CD4-positive, CD25-positive, alpha-beta regulatory T cell (primary cell): Measurements from ENCODE around the gene TXNIP. TPM values are rescaled to one million over a fixed set of nuclear protein-coding genes. Genes with fewer than 3 reads are reported as not detected.

Experiments
- ATAC-seq, 2 donors: fragments of 150-1000 bp; cut with Tn5 transposase; one replicate each; pipeline ENCODE4 v1.10.0; 2021; ENCODE audit warnings: low read depth in 2 of 2, moderate number of reproducible peaks in 2 of 2, moderate library complexity in 1 of 2
- DNase-seq, 3 donors: peaks; one replicate each; pipeline versions ENCODE4 v3.0.0 to v3.0.0-alpha.2; 2012 to 2022; ENCODE audit warnings: mixed read lengths in 1 of 3
- H3K27ac ChIP-seq: one replicate; pipeline ENCODE4 v1.7.0; 2013; ENCODE audit warnings: mild to moderate bottlenecking, low read length; ENCODE audit not compliant: insufficient read depth, poor library complexity, severe bottlenecking
- H3K27me3 ChIP-seq: one replicate; pipeline ENCODE4 v1.7.0; 2013; ENCODE audit warnings: low read length; ENCODE audit not compliant: control insufficient read depth, insufficient read depth
- H3K36me3 ChIP-seq: one replicate; pipeline ENCODE4 v1.7.0; 2013; ENCODE audit warnings: mild to moderate bottlenecking, low read length, moderate library complexity; ENCODE audit not compliant: control insufficient read depth, insufficient read depth
- H3K4me1 ChIP-seq: 2 replicates; pipeline ENCODE4 v1.7.0; 2013; ENCODE audit warnings: mild to moderate bottlenecking, low read length; ENCODE audit not compliant: insufficient read depth, control insufficient read depth, poor library complexity, severe bottlenecking
- H3K4me3 ChIP-seq: one replicate; pipeline ENCODE4 v1.7.0; 2013; ENCODE audit warnings: low read depth, mild to moderate bottlenecking, low read length, moderate library complexity
- H3K9me3 ChIP-seq, 2 experiments: 1 replicate in 1 of 2; 2 replicates in 1 of 2; pipeline ENCODE4 v1.7.0; 2013; ENCODE audit warnings: low read length in 2 of 2, mild to moderate bottlenecking in 1 of 2, moderate library complexity in 1 of 2; ENCODE audit not compliant: control insufficient read depth in 2 of 2
- H3K27ac Mint-ChIP-seq, 3 donors: one replicate each; pipeline ENCODE4 v1.8.0; 2020 to 2022; ENCODE audit warnings: mild to moderate bottlenecking in 3 of 3, mixed read lengths in 3 of 3, moderate library complexity in 2 of 3
- H3K27me3 Mint-ChIP-seq: one replicate; pipeline ENCODE4 v1.8.0; 2022; ENCODE audit warnings: mild to moderate bottlenecking, mixed read lengths
- H3K36me3 Mint-ChIP-seq: one replicate; pipeline ENCODE4 v1.8.0; 2020; ENCODE audit warnings: mixed read lengths
- H3K4me1 Mint-ChIP-seq, 4 donors: one replicate each; pipeline ENCODE4 v1.8.0; 2020 to 2022; ENCODE audit warnings: mixed read lengths in 4 of 4, mild to moderate bottlenecking in 1 of 4
- H3K4me3 Mint-ChIP-seq, 4 donors: one replicate each; pipeline ENCODE4 v1.8.0; 2020 to 2022; ENCODE audit warnings: mild to moderate bottlenecking in 4 of 4, mixed read lengths in 4 of 4, moderate library complexity in 3 of 4
- H3K9me3 Mint-ChIP-seq, 7 donors: one replicate each; pipeline ENCODE4 v1.8.0; 2020 to 2022; ENCODE audit warnings: mixed read lengths in 7 of 7, mild to moderate bottlenecking in 3 of 7, moderate library complexity in 2 of 7
- polyA plus RNA-seq, 4 donors: library from polyadenylated mRNA; unstranded; fragments of 300-500 nt; fragmentation: Illumina TruSeq; gene quantifications; one replicate each; pipeline ENCODE4 v1.2.3, GENCODE V29; 2021
- total RNA-seq: library from RNA; stranded (reverse); gene quantifications from one replicate; pipeline ENCODE4 v1.2.3, GENCODE V29; 2022

TXNIP gene
- total and polyA plus RNA-seq, 5 donors from 2014 or later, result 1,496 to 4,955 (median 2,877) TPM

DNA sequence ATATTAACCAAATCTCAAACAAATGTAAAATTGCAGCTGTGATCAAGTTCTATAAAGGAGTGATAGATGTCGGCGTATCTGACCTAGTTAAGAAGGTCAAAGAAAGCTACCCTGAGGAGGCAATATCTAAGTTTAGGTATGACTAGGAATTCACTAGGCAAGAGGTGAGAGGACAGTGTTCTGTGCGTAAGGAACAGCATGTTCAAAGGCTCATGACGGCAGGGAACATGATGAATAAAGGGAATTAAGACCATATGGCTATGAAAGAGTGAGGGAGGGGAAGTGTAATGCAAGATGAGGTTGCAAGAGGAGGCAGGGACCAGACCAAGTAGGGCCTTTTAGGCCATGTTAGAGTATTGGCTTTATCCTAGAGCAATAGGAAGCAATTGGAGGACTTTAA lies 47.2 kb downstream of the TXNIP start:
- Histone ChIP-seq H3K4me1 (peaks cover 17% of the 10 kb centered on the region), H3K27me3 (no peaks in the 10 kb centered on the region), H3K36me3 (peaks cover 31% of the 10 kb centered on the region), H3K27ac (no peak overlapping the region), H3K4me3 (no peak overlapping the region), H3K9me3 (no peaks in the 10 kb centered on the region)
- Mint-ChIP-seq H3K4me1 (peaks cover 25 to 63% (median 45%) of the 10 kb centered on the region in 4 donors), H3K27ac (peak overlapping the region in 2 of 3 donors; percentile 0 to 68), H3K27me3 (no peaks in the 10 kb centered on the region), H3K36me3 (peaks cover 24% of the 10 kb centered on the region), H3K4me3 (peak overlapping the region in 1 of 4 donors; percentile 22), H3K9me3 (no peaks in the 10 kb centered on the region)
- DNase-seq, result no peak
- ATAC-seq, result no peak

DNA sequence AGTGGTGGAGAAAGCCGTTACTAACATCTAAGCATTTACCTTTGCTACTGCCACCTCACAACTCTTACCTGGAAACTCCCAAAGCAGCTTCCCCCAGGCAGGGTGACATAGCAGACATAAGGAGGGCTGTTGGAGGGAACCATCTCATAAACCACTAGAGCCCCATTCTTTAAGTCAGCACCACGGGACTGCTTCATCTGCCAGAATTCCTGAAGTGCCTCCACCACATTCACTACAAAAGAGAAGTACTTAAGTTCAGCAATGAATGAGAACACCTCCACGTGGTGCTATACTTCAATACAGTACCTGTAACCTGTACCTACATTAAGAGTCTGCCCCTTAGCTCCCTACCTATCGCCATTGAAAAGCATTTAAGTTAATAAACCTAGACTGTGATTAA lies 48.8 kb downstream of the TXNIP start:
- H3K36me3 ChIP-seq, result peaks cover 42% of the 10 kb centered on the region
- DNase-seq, result no peak
- no peak for ATAC-seq
- no peak overlapping the region for H3K27ac ChIP-seq
- no peaks in the 10 kb centered on the region for H3K9me3 ChIP-seq
- no peak overlapping the region for H3K4me3 Mint-ChIP-seq
- H3K4me1 Mint-ChIP-seq, result peaks cover 21 to 55% (median 40%) of the 10 kb centered on the region in 4 donors
- peak overlapping the region in 2 of 3 donors; percentile 32 to 51 for H3K27ac Mint-ChIP-seq
- peaks cover 26% of the 10 kb centered on the region for H3K36me3 Mint-ChIP-seq
- no peak overlapping the region for H3K4me3 ChIP-seq
- peaks cover 11% of the 10 kb centered on the region for H3K4me1 ChIP-seq
- H3K27me3 ChIP-seq, result no peaks in the 10 kb centered on the region
- no peaks in the 10 kb centered on the region for H3K27me3 Mint-ChIP-seq
- H3K9me3 Mint-ChIP-seq, result no peaks in the 10 kb centered on the region

DNA sequence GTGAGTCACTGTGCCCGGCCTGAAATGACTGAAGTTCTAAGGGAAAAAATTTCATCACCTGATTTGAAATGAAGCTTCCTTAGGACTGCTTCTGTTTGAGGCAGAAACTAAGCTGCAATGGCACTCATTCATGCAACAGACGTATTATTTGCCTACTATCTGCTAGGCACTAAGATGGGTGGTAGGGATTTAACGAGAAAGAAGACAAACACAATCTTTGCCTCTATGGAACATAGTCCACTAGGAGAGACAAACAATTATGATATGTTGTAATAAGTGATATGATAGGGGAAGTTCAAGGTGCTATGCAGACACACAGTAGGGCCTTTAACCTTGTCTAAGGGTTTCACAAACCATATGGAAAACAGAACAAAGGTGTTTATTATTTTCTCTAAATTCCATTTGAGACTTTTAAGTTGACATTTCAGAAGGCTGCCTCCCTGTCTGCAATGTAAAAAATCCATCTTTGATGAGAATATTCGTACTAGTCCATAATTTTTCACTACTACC lies 49.8 kb downstream of the TXNIP start:
- peaks cover 12 to 48% (median 34%) of the 10 kb centered on the region in 4 donors for H3K4me1 Mint-ChIP-seq
- ATAC-seq (no peak), DNase-seq (no peak)
- H3K27ac Mint-ChIP-seq, result peak overlapping the region in 1 of 3 donors; percentile 6
- no peak overlapping the region for H3K4me3 Mint-ChIP-seq
- H3K36me3 Mint-ChIP-seq, result peaks cover 25% of the 10 kb centered on the region
- Histone ChIP-seq H3K4me3 (no peak overlapping the region), H3K9me3 (no peaks in the 10 kb centered on the region), H3K36me3 (peaks cover 47% of the 10 kb centered on the region), H3K4me1 (peaks cover 11% of the 10 kb centered on the region), H3K27me3 (no peaks in the 10 kb centered on the region), H3K27ac (no peak overlapping the region)
- H3K27me3 Mint-ChIP-seq, result no peaks in the 10 kb centered on the region
- no peaks in the 10 kb centered on the region for H3K9me3 Mint-ChIP-seq

DNA sequence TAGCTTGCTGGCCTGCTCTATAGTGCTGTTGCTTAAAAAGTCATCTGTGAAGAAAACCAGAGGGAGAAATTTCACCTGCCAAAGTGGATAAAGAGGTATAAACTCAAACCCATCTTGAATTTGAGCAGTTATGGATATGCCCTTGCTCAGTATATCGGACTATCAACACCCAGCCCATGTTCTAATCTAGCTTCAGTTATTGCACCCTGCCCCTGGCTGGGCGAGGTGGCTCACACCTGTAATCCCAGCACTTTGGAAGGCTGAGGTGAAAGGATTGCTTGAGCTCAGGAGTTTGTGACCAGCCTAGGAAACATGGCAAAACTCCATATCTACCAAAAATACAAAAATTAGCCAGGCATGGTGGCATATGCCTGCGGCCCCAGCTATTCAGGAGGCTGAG lies 51.8 kb downstream of the TXNIP start:
- H3K27ac Mint-ChIP-seq, result peak overlapping the region in 1 of 3 donors; percentile 75
- H3K9me3 Mint-ChIP-seq, result no peaks in the 10 kb centered on the region
- peaks cover 19% of the 10 kb centered on the region for H3K36me3 Mint-ChIP-seq

DNA sequence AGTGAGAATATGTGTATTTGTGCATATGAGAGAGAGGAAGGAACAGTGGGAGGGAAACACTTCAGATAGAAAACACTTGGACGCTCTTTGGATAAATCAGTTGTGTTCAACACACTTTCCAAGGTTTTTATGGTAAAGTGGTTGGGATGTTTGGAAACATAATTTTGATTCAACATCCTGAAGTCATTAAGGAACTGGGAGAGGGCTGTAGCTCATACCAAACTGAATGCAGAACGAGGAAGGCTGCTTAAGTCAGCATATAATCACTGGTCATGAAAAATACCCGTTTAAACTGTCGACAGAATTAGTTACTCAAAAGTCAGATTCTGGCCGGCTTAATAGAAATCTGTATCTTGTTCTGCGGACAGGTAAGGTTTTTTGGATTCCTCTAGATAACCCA lies 53.5 kb downstream of the TXNIP start:
- Mint-ChIP-seq H3K4me1 (peaks cover 4 to 19% (median 14%) of the 10 kb centered on the region in 4 donors), H3K9me3 (no peaks in the 10 kb centered on the region), H3K4me3 (no peak overlapping the region), H3K27ac (peak overlapping the region in 1 of 3 donors; percentile 68), H3K27me3 (no peaks in the 10 kb centered on the region), H3K36me3 (peaks cover 17% of the 10 kb centered on the region)
- ATAC-seq (no peak), DNase-seq (no peak)
- H3K27ac ChIP-seq, result no peak overlapping the region
- H3K9me3 ChIP-seq, result no peaks in the 10 kb centered on the region
- H3K4me1 ChIP-seq, result no peaks in the 10 kb centered on the region
- peaks cover 37% of the 10 kb centered on the region for H3K36me3 ChIP-seq
- no peaks in the 10 kb centered on the region for H3K27me3 ChIP-seq
- no peak overlapping the region for H3K4me3 ChIP-seq

More for the DNA sequence above, 51.8 kb downstream of the TXNIP start:
- ATAC-seq, result no peak
- Histone ChIP-seq H3K27ac (no peak overlapping the region), H3K4me1 (no peaks in the 10 kb centered on the region), H3K27me3 (no peaks in the 10 kb centered on the region), H3K4me3 (no peak overlapping the region), H3K36me3 (peaks cover 40% of the 10 kb centered on the region), H3K9me3 (no peaks in the 10 kb centered on the region)
- DNase-seq, result no peak
- Mint-ChIP-seq H3K4me1 (peaks cover 11 to 31% (median 26%) of the 10 kb centered on the region in 4 donors), H3K27me3 (no peaks in the 10 kb centered on the region), H3K4me3 (no peak overlapping the region)

Other genes with a start within 250 kb of the TXNIP start
- gene RNF115, start 172.5 kb downstream of the TXNIP start, total RNA-seq, result 17.3 TPM
- gene RNF115, start 172.5 kb downstream of the TXNIP start, polyA plus RNA-seq, result 1 to 10 TPM; 4.1 to 7.6 (median 6.0) TPM
- 30.3 TPM for gene POLR3C, start 172.4 kb downstream of the TXNIP start, total RNA-seq
- 10 to 100 TPM; 45.1 to 52.2 (median 48.0) TPM for gene POLR3C, start 172.4 kb downstream of the TXNIP start, polyA plus RNA-seq
- gene NUDT17, start 150.9 kb downstream of the TXNIP start, total RNA-seq, result 3.5 TPM
- 1 to 10 TPM; 1.6 to 4.8 (median 2.8) TPM for gene NUDT17, start 150.9 kb downstream of the TXNIP start, polyA plus RNA-seq
- gene PIAS3, start 137.5 kb downstream of the TXNIP start, total RNA-seq, result 21.9 TPM
- 10 to 100 TPM in 3 of 4 donors, 1 to 10 TPM in 1; 8.8 to 16.3 (median 11.8) TPM for gene PIAS3, start 137.5 kb downstream of the TXNIP start, polyA plus RNA-seq
- 0.17 TPM for gene ANKRD35, start 110.7 kb downstream of the TXNIP start, total RNA-seq
- under 1 TPM; 0.24 to 0.45 (median 0.29) TPM for gene ANKRD35, start 110.7 kb downstream of the TXNIP start, polyA plus RNA-seq
- 1.1 TPM for gene ITGA10, start 86.5 kb downstream of the TXNIP start, total RNA-seq
- under 1 TPM in 2 of 4 donors, not detected in 2; 0.21 to 0.23 TPM for gene ITGA10, start 86.5 kb downstream of the TXNIP start, polyA plus RNA-seq
- 14.2 TPM for gene PEX11B, start 77.9 kb downstream of the TXNIP start, total RNA-seq
- 10 to 100 TPM; 50.4 to 71.8 (median 64.5) TPM for gene PEX11B, start 77.9 kb downstream of the TXNIP start, polyA plus RNA-seq
- 143 TPM for gene RBM8A, start 69.1 kb downstream of the TXNIP start, total RNA-seq
- gene RBM8A, start 69.1 kb downstream of the TXNIP start, polyA plus RNA-seq, result 100 to 1,000 TPM; 143 to 176 (median 154) TPM
- gene LIX1L, start 38.6 kb downstream of the TXNIP start, total RNA-seq, result 36.2 TPM
- 10 to 100 TPM; 21.7 to 26.9 (median 25.9) TPM for gene LIX1L, start 38.6 kb downstream of the TXNIP start, polyA plus RNA-seq
- 1.6 TPM for gene ANKRD34A, start 32.0 kb downstream of the TXNIP start, total RNA-seq
- under 1 TPM; 0.07 to 0.45 (median 0.31) TPM for gene ANKRD34A, start 32.0 kb downstream of the TXNIP start, polyA plus RNA-seq
- gene POLR3GL, start 31.9 kb downstream of the TXNIP start, total RNA-seq, result 30.8 TPM
- gene POLR3GL, start 31.9 kb downstream of the TXNIP start, polyA plus RNA-seq, result 100 to 1,000 TPM; 103 to 129 (median 109) TPM
- gene HJV, start 25.2 kb upstream of the TXNIP start, total RNA-seq, result not detected
- not detected for gene HJV, start 25.2 kb upstream of the TXNIP start, polyA plus RNA-seq
- 4.4 TPM for gene NBPF10, start 148.2 kb upstream of the TXNIP start, total RNA-seq
- gene NBPF10, start 148.2 kb upstream of the TXNIP start, polyA plus RNA-seq, result under 1 TPM; 0.02 to 0.10 (median 0.05) TPM
- gene NOTCH2NLA, start 232.4 kb upstream of the TXNIP start, total RNA-seq, result 39.3 TPM
- gene NOTCH2NLA, start 232.4 kb upstream of the TXNIP start, polyA plus RNA-seq, result 10 to 100 TPM in 3 of 4 donors, 1 to 10 TPM in 1; 9.7 to 22.5 (median 20.3) TPM